ENCODE results near the gene CYP46A1.

The CYP46A1 gene

DNA sequence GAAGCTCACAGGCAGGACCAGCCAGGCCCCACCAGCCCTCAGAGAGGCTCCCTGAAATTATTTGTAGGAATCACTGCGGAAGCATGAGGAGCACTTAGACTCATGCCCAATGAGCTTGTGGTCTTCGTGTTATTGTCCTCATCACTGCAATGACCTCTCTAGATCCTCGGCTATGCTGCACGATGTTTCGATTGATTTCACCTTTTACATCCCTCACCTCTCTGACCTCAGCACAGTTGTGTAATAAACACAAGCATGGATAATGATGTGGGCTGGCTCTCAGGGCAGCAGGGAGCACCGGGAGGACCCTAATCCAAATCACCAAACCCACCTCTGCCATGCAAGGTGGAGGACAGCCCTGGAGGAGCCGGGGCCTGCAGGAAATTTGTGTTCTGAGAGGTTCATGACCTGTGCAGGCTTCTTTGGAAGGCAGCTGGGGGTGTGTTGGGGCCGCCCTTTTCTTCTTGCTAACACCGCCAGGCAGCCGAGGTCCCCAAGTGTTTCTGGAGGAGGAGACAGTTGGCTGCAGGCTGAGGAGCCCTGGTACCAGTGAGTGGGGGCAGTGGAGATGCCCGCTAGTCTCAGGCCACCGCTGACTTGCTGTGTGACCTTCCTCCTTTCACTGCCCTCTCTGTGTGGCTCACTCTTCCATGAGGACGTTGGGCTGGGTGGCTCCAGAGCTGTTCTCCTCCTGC lies 79.6 kb downstream of the CYP46A1 start:
- no peak overlapping the region for H3K27ac ChIP-seq
- ChIA-PET CTCF (interaction anchor here (0.7 to 0.9 kb wide), 3 partner anchors 17 to 46 kb away, joined by 3 read pairs; no protein-coding TSS in a partner anchor), POLR2A (ENCODE audit: low non-redundant PET) (no interaction called here)
- no peak for DNase-seq (ENCODE audit: low spot score)
- no peak for TF ChIP-seq CTCF (conservative IDR thresholded peaks at IDR 0.05; ENCODE audit: low read depth)

GRCh38 chr14:99764222-99764706 lies 80.2 kb downstream of the CYP46A1 start:
- CTCF ChIA-PET = interaction anchor here (0.9 kb wide), 1 partner anchor 16 kb away, joined by 3 read pairs; no protein-coding TSS in a partner anchor
- no peak overlapping the region for H3K27ac ChIP-seq
- no peak for DNase-seq (ENCODE audit: low spot score)
- TF ChIP-seq CTCF (conservative IDR thresholded peaks at IDR 0.05; ENCODE audit: low read depth) = no peak
- POLR2A ChIA-PET (ENCODE audit: low non-redundant PET) = no interaction called here

DNA sequence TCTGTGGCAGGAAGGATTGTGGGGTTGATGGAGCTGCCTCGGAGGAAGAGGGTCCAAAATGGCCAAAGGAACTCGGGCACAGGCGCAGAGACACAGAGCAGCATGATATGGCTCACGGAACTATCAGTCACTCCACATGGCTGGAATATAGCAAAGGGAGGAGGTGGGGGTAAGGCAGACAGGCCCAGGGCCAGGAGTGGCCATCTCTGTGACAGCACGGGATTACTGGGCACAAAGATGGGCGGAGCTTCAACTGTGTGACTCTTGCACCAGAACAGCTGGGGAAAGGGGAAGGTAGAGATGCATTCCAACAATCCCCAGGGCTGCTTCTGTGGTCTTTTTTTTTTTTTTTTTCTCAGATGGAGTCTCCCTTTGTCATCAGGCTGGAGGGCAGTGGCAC lies 84.3 kb downstream of the CYP46A1 start:
- no peak overlapping the region for H3K27ac ChIP-seq
- DNase-seq (ENCODE audit: low spot score) = no peak
- ChIA-PET POLR2A (ENCODE audit: low non-redundant PET) (no interaction called here), CTCF (no interaction called here)
- TF ChIP-seq CTCF (conservative IDR thresholded peaks at IDR 0.05; ENCODE audit: low read depth) = no peak

- CTCF ChIA-PET = no interaction called here
- no peak overlapping the region for H3K27ac ChIP-seq
- no peak for DNase-seq (ENCODE audit: low spot score)
- POLR2A ChIA-PET (ENCODE audit: low non-redundant PET) = no interaction called here
- TF ChIP-seq CTCF (conservative IDR thresholded peaks at IDR 0.05; ENCODE audit: low read depth) = no peak
Measured at GRCh38 chr14:99769123-99769522, 85.0 kb downstream of the CYP46A1 start.

- H3K27ac ChIP-seq = no peak overlapping the region
- DNase-seq (ENCODE audit: low spot score) = no peak
- no peak for TF ChIP-seq CTCF (conservative IDR thresholded peaks at IDR 0.05; ENCODE audit: low read depth)
- ChIA-PET POLR2A (ENCODE audit: low non-redundant PET) (no interaction called here), CTCF (no interaction called here)
Measured at GRCh38 chr14:99769799-99770198, 85.7 kb downstream of the CYP46A1 start.

DNA sequence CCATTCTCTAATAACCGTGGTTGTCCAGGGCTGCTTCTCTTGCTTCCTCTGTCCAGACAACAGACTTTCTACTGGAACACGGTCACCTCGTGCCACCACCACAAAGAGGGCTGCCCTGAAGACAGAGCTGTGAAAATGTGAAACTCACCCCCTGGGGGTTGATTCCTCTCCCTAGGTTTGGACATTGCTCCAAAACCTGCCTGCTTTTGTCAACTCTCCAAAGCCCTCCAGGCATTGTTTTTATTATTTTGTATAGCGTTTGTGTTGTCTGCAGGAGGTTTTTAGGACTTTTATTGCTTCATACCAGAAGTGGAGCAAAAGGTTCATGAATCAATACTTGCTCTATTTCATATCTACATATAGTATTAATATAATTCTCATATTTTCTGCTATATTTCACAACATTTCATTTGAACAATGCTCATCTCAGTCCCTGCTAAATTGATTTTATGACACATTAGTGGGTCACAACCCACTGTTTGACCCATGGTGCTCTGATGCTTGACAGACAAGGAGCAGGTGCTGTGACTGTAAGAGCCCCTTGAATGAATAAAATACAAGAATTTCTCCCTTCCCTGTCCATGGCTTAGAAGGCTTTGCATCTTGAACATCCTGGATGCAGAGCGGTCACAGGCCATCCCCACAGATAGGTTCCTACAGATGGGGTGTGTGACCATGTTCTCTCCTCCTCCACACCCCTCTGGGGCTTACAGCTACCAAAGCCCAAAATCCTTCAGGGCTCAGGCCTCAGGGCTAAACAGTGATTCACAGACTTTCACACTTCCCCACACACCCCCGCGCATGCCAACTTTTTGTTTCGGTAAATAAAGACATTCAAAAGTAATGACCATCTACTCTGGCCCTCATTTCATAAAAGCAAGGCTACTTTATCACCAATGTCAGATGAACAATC lies 88.5 kb downstream of the CYP46A1 start:
- DNase-seq (ENCODE audit: low spot score) = no peak
- no peak for TF ChIP-seq CTCF (conservative IDR thresholded peaks at IDR 0.05; ENCODE audit: low read depth)
- H3K27ac ChIP-seq = no peak overlapping the region
- POLR2A ChIA-PET (ENCODE audit: low non-redundant PET) = no interaction called here
- CTCF ChIA-PET = interaction anchor here (0.5 kb wide), 1 partner anchor 332 kb away, joined by 7 read pairs; no protein-coding TSS in a partner anchor

Data from RWPE1 (cell line).